Osteoblast (primary cell): ENCODE measurements around the gene RHOT2. TPM values are rescaled to one million over a fixed set of nuclear protein-coding genes. Genes with fewer than 3 reads are reported as not detected.

Experiments used
- DNase-seq: peaks from one replicate; pipeline ENCODE4 v3.0.0; 2011; ENCODE audit warnings: low spot score, mixed read lengths; ENCODE audit not compliant: insufficient read length; ENCODE audit errors: missing footprints
- H2AFZ ChIP-seq: 2 replicates; pipeline ENCODE4 v1.6.0; 2011; ENCODE audit warnings: mild to moderate bottlenecking, low read length
- H3K27ac ChIP-seq: 2 replicates; pipeline ENCODE4 v1.5.1; 2011; ENCODE audit warnings: mild to moderate bottlenecking, low read depth, low read length, moderate library complexity
- H3K27me3 ChIP-seq: 2 replicates; pipeline ENCODE4 v1.6.0; 2012; ENCODE audit warnings: mild to moderate bottlenecking, control low read depth, inconsistent platforms, low read length, moderate library complexity; ENCODE audit not compliant: insufficient read depth
- H3K36me3 ChIP-seq: 2 replicates; pipeline ENCODE4 v1.5.1; 2011; ENCODE audit warnings: mild to moderate bottlenecking, low read length, control low read depth, moderate library complexity; ENCODE audit not compliant: insufficient read depth
- H3K4me1 ChIP-seq: 2 replicates; pipeline ENCODE4 v1.5.1; 2011; ENCODE audit warnings: mild to moderate bottlenecking, low read length, control low read depth, moderate library complexity; ENCODE audit not compliant: insufficient read depth
- H3K4me2 ChIP-seq: 2 replicates; pipeline ENCODE4 v1.6.0; 2011; ENCODE audit warnings: mild to moderate bottlenecking, low read length; ENCODE audit not compliant: insufficient read depth
- H3K4me3 ChIP-seq: fragments of 200-600 bp; sonication (generic); 3 replicates; pipeline ENCODE4 v1.5.1; 2012; ENCODE audit warnings: mild to moderate bottlenecking, low read length, inconsistent platforms; ENCODE audit not compliant: insufficient read depth
- H3K79me2 ChIP-seq: 2 replicates; pipeline ENCODE4 v1.6.0; 2012; ENCODE audit warnings: mild to moderate bottlenecking, low read length, control low read depth, inconsistent platforms; ENCODE audit not compliant: insufficient read depth
- H3K9me3 ChIP-seq: 2 replicates; pipeline ENCODE4 v1.5.1; 2011; ENCODE audit warnings: low read depth, low read length, control low read depth
- H4K20me1 ChIP-seq: 2 replicates; pipeline ENCODE4 v1.6.0; 2012; ENCODE audit warnings: mild to moderate bottlenecking, low read length, control low read depth; ENCODE audit not compliant: insufficient read depth
- CTCF ChIP-seq: IDR thresholded peaks from 2 replicates; pipeline ENCODE4 v1.5.1; 2011; ENCODE audit warnings: mild to moderate bottlenecking, low read depth, low read length, moderate library complexity; ENCODE audit errors: extremely low read depth
- total RNA-seq: library from RNA; depleted of rRNA; stranded (reverse); fragments of >200 nt; gene quantifications from 2 replicates; pipeline ENCODE4 v1.2.3, GENCODE V29; 2012

Gene RHOT2
- total RNA-seq, 1 donor: 42.0 TPM

- H2AFZ ChIP-seq: no peak overlapping the region
- H3K27ac ChIP-seq: no peak overlapping the region
- DNase-seq: no peak
- H3K36me3 ChIP-seq: peaks cover under 1% of the 10 kb centered on the region
- peaks cover 43% of the 10 kb centered on the region for H3K27me3 ChIP-seq
- peaks cover 5% of the 10 kb centered on the region for H4K20me1 ChIP-seq
- H3K9me3 ChIP-seq: no peaks in the 10 kb centered on the region
- H3K4me1 ChIP-seq: peaks cover 6% of the 10 kb centered on the region
- H3K79me2 ChIP-seq: peaks cover 15% of the 10 kb centered on the region
- H3K4me2 ChIP-seq: no peak overlapping the region
- no peak for TF ChIP-seq CTCF
- H3K4me3 ChIP-seq: no peak overlapping the region
Measured at GRCh38 chr16:692356-693108, 24.6 kb downstream of the RHOT2 start.

GRCh38 chr16:693364-693763 is 25.4 kb downstream of the RHOT2 start:
- Histone ChIP-seq H2AFZ (no peak overlapping the region), H3K27ac (no peak overlapping the region), H3K4me2 (no peak overlapping the region), H3K27me3 (peaks cover 43% of the 10 kb centered on the region), H3K36me3 (no peaks in the 10 kb centered on the region), H3K4me3 (no peak overlapping the region), H3K9me3 (no peaks in the 10 kb centered on the region), H3K4me1 (peaks cover 6% of the 10 kb centered on the region), H3K79me2 (peaks cover 15% of the 10 kb centered on the region), H4K20me1 (peaks cover 5% of the 10 kb centered on the region)
- TF ChIP-seq CTCF: no peak
- DNase-seq: no peak

- no peak for TF ChIP-seq CTCF
- peaks cover 43% of the 10 kb centered on the region for H3K27me3 ChIP-seq
- no peak for DNase-seq
- H2AFZ ChIP-seq: no peak overlapping the region
- H3K27ac ChIP-seq: no peak overlapping the region
- peaks cover 6% of the 10 kb centered on the region for H3K4me1 ChIP-seq
- H4K20me1 ChIP-seq: peaks cover 5% of the 10 kb centered on the region
- peaks cover 12% of the 10 kb centered on the region for H3K79me2 ChIP-seq
- H3K9me3 ChIP-seq: no peaks in the 10 kb centered on the region
- H3K4me3 ChIP-seq: no peak overlapping the region
- H3K36me3 ChIP-seq: no peaks in the 10 kb centered on the region
- H3K4me2 ChIP-seq: no peak overlapping the region
Measured at GRCh38 chr16:693766-694165, 25.8 kb downstream of the RHOT2 start.

GRCh38 chr16:694187-694862 is 26.4 kb downstream of the RHOT2 start:
- no peaks in the 10 kb centered on the region for H3K36me3 ChIP-seq
- no peak for DNase-seq
- H3K4me1 ChIP-seq: peaks cover 6% of the 10 kb centered on the region
- H3K79me2 ChIP-seq: peaks cover 7% of the 10 kb centered on the region
- peaks cover 5% of the 10 kb centered on the region for H4K20me1 ChIP-seq
- H3K4me3 ChIP-seq: no peak overlapping the region
- H3K27me3 ChIP-seq: peaks cover 48% of the 10 kb centered on the region
- no peak overlapping the region for H2AFZ ChIP-seq
- no peak overlapping the region for H3K27ac ChIP-seq
- no peak for TF ChIP-seq CTCF
- H3K9me3 ChIP-seq: no peaks in the 10 kb centered on the region
- no peak overlapping the region for H3K4me2 ChIP-seq
